Kidney epithelial cell (primary cell): Measurements from ENCODE around the gene SV2A. TPM values are rescaled to one million over a fixed set of nuclear protein-coding genes. Genes with fewer than 3 reads are reported as not detected.
A peak's percentile ranks its signal among the peaks of the same experiment; 100 is the strongest.

ENCODE experiments used
- DNase-seq: peaks from one replicate; pipeline ENCODE4 v3.0.0-alpha.2; 2010; ENCODE audit warnings: low read depth
- H3K27me3 ChIP-seq: 2 replicates; pipeline ENCODE4 v1.6.0; 2011; ENCODE audit warnings: low read length; ENCODE audit not compliant: control insufficient read depth, insufficient read depth
- H3K36me3 ChIP-seq: 2 replicates; pipeline ENCODE4 v1.5.1; 2011; ENCODE audit warnings: low read length; ENCODE audit not compliant: control insufficient read depth, insufficient read depth
- H3K4me3 ChIP-seq: 2 replicates; pipeline ENCODE4 v1.5.1; 2011; ENCODE audit warnings: low read depth, mild to moderate bottlenecking, control low read depth, low read length
- CTCF ChIP-seq: IDR thresholded peaks from 2 replicates; pipeline ENCODE4 v1.5.1; 2011; ENCODE audit warnings: mild to moderate bottlenecking, moderate library complexity, low read length, control low read depth, inconsistent platforms; ENCODE audit not compliant: insufficient read depth, poor library complexity, severe bottlenecking
- total RNA-seq: library from RNA; depleted of rRNA; stranded (reverse); fragments of >200 nt; gene quantifications from 2 replicates; pipeline ENCODE4 v1.2.3, GENCODE V29; 2015

Gene SV2A
- total RNA-seq, 1 donor from 2014 or later, result 14.1 TPM

GRCh38 chr1:149927563-149928400 lies 10.1 kb upstream of the SV2A start, which contains the start of gene SF3B4:
Gene SF3B4, minus strand, starts transcription at chr1:149927803. Its CDS starts 44 bp downstream, at chr1:149927759.
- Histone ChIP-seq H3K4me3 (peak within 1 kb of the TSS; percentile 88), H3K36me3 (no peaks in the 10 kb centered on the region), H3K27me3 (no peaks in the 10 kb centered on the region)
- DNase-seq, result peak; percentile 77
- TF ChIP-seq CTCF, result no peak

GRCh38 chr1:149927056-149927562 lies 9.5 kb upstream of the SV2A start:
- no peak for TF ChIP-seq CTCF
- Histone ChIP-seq H3K27me3 (no peaks in the 10 kb centered on the region), H3K4me3 (peak overlapping the region; percentile 88), H3K36me3 (no peaks in the 10 kb centered on the region)
- no peak for DNase-seq

GRCh38 chr1:149926296-149926695 lies 8.7 kb upstream of the SV2A start:
- DNase-seq, result no peak
- H3K4me3 ChIP-seq, result no peak overlapping the region
- H3K36me3 ChIP-seq, result no peaks in the 10 kb centered on the region
- H3K27me3 ChIP-seq, result no peaks in the 10 kb centered on the region
- TF ChIP-seq CTCF, result no peak

- no peak for DNase-seq
- no peaks in the 10 kb centered on the region for H3K36me3 ChIP-seq
- TF ChIP-seq CTCF, result no peak
- H3K4me3 ChIP-seq, result no peak overlapping the region
- H3K27me3 ChIP-seq, result no peaks in the 10 kb centered on the region
Observed at GRCh38 chr1:149925751-149926150, 8.1 kb upstream of the SV2A start.

GRCh38 chr1:149925345-149925744 lies 7.7 kb upstream of the SV2A start:
- Histone ChIP-seq H3K27me3 (no peaks in the 10 kb centered on the region), H3K36me3 (no peaks in the 10 kb centered on the region), H3K4me3 (no peak overlapping the region)
- DNase-seq, result no peak
- TF ChIP-seq CTCF, result no peak
